GM19043 (cell line): Measurements from ENCODE around the gene MOK.

Experiments used
- ATAC-seq: cut with Tn5 transposase; IDR thresholded peaks from one replicate; pipeline ENCODE4 v1.9.1; 2021; ENCODE audit warnings: low read depth; ENCODE audit not compliant: unreplicated experiment

MOK gene

DNA sequence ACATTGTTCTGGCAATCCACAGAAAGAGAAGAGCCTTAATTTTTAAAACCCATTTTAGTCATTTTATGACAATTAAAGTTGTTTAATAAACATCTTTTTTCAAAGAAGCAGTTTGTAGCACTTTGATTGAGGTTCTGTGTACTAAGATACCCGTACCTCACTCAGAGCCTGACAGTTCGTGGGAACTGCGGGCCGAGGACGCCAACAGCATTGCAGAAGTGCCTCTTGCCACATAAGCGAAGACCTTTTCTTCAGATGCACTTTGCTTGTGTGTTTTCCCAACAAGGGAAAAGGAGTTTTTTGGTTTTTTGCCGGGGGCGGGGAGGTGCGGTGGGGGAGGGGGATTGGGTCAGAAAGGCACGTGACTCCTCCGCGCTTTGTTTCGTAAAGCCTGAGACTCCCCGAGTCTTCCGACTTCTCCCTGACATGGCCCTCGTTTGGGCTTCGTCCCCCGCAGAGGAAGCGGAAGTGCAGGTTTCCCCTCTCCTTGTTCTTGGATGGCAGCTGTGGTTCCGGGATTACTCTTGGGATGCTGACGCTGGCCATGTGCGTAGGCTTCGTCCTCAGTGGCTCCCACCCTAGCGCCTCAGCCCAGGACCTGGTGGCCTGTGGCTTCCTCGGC lies 94.4 kb downstream of the MOK start:
- ATAC-seq = no peak

DNA sequence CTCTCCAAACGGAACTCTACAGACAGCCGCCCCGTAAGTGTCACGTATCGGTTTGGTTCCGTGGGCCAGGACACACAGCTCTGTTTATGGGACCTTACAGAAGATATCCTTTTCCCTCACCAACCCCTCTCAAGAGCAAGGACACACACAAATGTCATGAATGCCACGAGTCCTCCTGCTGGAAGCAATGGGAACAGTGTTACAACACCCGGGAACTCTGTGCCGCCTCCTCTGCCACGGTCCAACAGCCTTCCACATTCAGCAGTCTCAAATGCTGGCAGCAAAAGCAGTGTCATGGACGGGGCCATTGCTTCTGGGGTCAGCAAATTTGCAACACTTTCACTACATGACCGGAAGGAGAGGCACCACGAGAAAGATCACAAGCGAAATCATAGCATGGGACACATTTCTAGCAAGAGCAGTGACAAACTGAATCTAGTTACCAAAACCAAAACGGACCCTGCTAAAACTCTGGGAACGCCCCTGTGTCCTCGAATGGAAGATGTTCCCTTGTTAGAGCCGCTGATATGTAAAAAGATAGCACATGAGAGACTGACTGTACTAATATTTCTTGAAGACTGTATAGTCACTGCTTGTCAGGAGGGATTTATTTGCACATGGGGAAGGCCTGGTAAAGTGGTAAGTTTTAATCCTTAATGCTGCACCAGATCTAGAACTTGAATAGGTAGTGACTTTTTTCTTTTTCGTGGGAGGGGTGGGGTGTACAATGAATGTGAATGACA lies 95.6 kb downstream of the MOK start:
- ATAC-seq = no peak

DNA sequence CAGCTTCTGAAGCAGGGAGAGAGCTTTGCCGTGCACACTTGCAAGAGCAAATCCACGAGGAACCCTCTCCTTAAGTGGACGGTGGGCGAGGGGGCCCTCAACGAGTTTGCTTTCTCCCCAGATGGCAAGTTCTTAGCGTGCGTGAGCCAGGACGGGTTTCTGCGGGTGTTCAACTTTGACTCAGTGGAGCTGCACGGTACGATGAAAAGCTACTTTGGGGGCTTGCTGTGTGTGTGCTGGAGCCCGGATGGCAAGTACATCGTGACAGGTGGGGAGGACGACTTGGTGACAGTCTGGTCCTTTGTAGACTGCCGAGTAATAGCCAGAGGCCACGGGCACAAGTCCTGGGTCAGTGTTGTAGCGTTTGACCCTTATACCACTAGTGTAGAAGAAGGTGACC lies 96.2 kb downstream of the MOK start:
- no peak for ATAC-seq

GRCh38 chr14:102207831-102208365 lies 97.1 kb downstream of the MOK start:
- ATAC-seq = no peak

DNA sequence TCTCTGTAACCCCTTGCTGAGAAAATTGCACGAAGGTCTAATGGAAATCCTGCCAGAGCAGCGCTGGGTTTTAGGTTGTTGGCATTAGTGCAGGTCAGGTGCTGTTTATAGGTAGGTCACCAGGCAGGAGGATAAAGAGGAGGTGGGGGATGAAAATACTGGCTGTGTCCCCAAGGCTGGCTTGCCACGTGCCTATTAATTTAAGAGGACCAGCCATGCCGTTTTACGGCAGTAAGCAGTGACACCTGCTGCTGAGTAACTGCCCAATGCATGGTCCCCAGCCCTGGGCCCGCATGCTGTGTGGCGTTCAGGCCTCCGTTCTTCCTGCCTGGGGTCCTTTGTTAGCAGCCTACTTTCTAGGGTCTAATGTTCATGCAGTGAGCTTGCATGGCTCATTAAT lies 98.0 kb downstream of the MOK start:
- no peak for ATAC-seq

- ATAC-seq = no peak
These were observed 99.4 kb downstream of the MOK start for GRCh38 chr14:102205560-102205959.

- ATAC-seq = no peak
These were observed 101.6 kb downstream of the MOK start for GRCh38 chr14:102203382-102203781.

DNA sequence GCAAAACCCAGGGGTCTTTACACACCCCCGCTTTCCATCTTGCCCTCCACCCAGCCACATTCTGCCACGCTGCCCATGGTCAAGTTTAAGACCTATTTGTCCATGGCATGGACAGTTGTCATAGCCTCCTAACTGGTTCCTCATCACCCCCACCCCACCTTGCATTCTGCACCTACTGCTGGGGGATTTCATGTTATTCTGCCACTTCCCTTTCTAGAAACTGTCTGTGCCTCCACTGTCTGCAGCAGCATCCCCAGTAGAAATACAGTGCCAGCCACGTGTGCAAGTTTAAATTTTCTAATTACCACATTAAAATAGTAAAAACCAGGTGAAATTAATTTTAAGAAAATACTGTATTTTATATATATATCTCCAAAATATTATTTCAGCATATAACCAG lies 102.0 kb downstream of the MOK start:
- no peak for ATAC-seq

DNA sequence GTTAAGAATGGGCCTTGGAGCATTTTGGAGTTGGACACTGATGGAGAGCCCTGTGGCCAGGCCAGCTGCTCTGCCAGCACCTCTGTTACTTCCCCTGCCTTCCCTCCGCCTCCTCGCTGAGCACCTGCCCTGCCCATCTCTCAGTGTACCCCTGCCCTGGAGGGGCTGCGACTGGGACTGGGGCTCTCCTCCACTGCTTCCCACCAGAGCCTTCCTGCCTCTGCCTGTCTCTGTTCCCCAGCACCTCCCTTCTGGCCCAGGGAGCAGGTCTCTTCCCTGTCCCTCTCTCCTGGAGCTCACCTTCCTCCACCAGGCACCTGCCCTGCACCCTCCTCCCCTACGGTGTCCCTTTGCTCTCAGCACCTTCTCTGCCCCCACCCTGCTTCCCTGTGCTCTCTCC lies 103.2 kb downstream of the MOK start:
- ATAC-seq = no peak

DNA sequence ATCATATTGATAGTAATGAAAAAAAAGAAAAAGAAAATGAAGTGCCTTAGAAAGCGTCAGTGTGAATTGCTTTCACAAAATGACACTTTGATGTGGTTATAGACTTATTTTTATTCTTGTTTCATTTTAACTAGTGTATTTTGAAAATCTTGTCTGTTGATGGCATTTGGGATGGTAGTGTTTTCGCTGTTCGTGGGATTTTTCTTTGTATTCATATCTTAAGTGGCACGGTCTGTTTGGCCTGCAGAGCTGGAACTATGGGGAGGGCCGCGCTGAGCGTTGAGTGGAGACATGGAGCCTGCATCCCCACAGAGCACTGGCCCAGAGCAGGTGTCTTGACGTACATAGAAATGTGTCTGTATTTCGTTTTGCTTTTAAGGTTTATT lies 103.6 kb downstream of the MOK start:
- ATAC-seq = no peak

DNA sequence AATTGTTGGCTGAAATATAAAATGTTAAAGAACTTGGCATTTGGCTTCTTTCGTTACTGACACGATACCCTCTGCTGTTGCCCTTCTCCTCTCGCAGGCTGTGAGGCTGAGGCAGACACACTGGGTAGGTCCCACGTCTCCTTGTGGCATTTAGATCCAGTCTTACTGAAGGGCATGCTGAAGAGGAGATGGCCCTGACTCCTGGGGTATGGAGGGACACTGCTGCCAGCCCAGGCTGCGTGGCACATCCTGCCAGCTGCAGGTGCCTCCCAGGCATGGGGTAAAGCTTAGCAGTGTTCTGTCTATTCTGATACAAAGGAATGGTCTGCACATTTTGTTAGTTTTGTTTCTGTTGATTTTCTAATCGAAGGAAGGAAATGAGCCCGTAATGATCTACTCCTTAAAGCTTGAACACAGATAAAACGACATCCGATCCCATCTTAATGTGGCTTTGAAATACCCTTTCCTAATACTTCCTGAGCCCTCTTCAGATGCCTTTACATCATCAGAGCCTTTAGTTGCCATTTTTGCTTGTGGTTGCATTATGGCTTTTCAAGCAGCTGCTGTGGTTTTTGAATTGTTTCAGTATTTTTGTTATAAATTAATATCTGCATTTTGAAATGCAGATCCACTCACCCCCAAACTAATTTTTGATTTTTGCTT lies 104.1 kb downstream of the MOK start:
- no peak for ATAC-seq

GRCh38 chr14:102197317-102197853 lies 107.6 kb downstream of the MOK start:
- ATAC-seq = no peak

- no peak for ATAC-seq
These were observed 108.1 kb downstream of the MOK start for GRCh38 chr14:102196902-102197230.

GRCh38 chr14:102196039-102196901 lies 108.7 kb downstream of the MOK start:
- no peak for ATAC-seq

- no peak for ATAC-seq
These were observed 109.5 kb downstream of the MOK start for GRCh38 chr14:102195446-102195845.

DNA sequence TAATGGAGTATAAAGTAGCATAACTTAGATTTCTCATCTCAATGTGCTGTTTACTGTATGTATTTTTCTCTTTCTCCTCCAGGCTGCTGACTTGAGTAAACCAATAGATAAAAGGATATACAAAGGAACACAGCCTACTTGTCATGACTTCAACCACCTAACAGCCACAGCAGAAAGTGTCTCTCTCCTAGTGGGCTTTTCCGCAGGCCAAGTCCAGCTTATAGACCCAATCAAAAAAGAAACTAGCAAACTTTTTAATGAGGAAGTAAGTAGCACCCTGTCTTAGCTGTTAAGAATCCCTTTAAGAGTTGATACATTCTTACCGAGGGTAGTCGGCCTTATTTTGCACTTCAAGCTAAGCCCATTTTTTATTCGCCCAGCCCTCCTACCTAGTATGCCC lies 110.1 kb downstream of the MOK start:
- no peak for ATAC-seq

DNA sequence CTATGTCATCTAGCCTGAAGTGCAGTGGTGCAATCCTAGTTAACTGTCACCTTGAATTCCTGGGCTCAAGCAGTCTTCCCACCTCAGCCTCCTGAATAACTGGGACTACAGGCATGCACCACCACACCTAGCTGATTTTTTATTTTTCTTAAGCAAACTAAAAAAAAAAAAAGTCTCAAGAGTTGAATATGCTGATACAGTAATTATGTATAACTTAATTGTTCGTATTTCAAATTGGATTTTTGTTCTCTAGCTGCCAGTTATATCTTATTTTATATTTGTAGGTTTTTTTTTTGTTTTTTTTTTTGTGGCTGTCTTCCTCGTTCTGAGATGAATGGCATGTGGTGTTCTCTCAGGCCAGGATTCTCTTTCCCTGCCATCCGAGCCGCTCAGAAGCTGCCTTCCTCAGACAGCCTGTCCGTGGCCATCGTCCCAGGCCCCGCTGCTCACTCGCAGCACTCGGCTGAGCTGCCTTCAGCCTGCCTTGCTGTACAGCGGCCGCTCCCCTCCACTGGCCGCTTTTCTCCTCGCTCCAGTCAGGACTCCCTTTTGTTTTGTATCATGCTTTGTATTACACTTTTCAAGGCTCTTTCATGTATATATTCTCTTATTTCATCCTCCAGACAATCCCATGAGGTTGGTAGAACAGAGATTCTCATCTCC lies 112.0 kb downstream of the MOK start:
- ATAC-seq = no peak

- no peak for ATAC-seq
These were observed 115.1 kb downstream of the MOK start for GRCh38 chr14:102189874-102190273.

DNA sequence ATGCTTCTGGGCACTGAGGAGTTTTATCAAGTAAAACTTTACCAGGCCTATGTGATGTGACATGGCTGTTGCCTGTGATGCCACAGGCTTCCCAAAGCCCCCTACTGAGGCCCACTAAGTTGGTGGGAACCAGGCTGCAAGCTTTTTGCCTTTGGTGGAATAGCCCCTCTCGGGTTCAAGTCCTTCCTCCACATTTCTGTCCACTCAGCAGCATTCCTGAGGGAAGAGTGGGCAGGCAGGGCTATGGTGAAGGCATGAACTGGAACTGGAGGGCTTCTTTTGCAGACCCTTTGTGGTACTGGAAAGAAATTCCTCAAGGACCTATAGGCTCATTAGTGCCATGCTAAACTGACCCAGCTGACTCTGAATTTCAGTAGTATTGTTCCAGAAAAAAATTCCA lies 116.8 kb downstream of the MOK start:
- ATAC-seq = no peak

DNA sequence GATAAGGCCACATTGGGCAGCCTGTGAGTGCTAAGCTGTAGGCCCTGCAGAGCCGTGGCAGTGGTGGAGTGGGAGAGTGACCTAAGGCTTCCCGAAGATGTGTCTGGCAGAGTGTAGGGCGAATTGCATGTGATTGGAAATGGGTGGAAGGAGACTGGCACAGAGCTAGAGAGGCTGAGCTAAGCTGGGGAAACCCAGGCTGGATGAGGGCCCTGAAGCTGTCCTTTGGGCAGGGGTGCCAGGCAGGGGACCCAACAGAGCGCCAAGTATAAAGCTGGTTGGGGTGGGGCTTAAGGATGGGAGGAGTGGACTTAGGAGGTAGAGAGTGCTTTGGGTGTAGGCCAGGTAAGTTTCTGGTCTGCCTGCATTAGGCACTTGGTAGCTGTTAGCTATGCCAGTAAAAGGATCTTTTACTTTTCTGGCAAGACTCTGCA lies 117.4 kb downstream of the MOK start:
- ATAC-seq = no peak
